Esophagus muscularis mucosa (tissue), 3 donors: ENCODE data around the gene MTRF1.

Experiments used
- POLR2A ChIP-seq: fragments of 450-650 bp; IDR thresholded peaks from one replicate; pipeline ENCODE4 v1.6.1; 2017; ENCODE audit warnings: antibody characterized with exemption, moderate library complexity, mild to moderate bottlenecking, low read depth
- POLR2AphosphoS5 ChIP-seq, 2 donors: sonication (generic); formaldehyde crosslinking; IDR thresholded peaks; one replicate each; pipeline ENCODE4 v1.6.1; 2017; ENCODE audit warnings: antibody characterized with exemption in 2 of 2
- TF ChIP-seq, protein P1 (sequence below), 3 experiments: fragments of 200-600 bp in 2 of 3; fragments of 450-650 bp in 1 of 3; sonication (generic) in 2 of 3; IDR thresholded peaks; one replicate each; pipeline ENCODE4 v1.5.1; 2017 to 2019; ENCODE audit warnings: antibody characterized with exemption in 3 of 3, mild to moderate bottlenecking in 2 of 3, moderate library complexity in 1 of 3

DNA sequence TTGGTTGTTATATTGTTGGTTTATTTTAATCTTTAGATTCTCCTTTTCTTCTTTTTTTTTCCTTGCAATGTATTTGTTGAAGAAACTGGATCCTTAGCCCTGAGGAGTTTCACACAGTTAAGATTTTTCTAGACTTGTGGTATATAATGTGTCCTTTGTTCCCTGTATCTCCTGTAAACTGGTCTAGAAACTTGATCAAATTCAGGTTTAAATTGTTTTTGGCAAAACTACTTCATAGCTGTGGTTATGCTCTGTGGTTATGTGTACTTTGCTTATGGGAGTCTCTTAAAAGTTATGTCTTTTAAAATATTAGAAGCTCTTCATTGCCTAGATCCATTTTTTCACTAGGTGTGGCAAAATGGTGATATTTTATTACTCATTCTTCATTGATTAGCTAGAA lies 3.7 kb upstream of the MTRF1 start:
- TF ChIP-seq, protein P1, sequence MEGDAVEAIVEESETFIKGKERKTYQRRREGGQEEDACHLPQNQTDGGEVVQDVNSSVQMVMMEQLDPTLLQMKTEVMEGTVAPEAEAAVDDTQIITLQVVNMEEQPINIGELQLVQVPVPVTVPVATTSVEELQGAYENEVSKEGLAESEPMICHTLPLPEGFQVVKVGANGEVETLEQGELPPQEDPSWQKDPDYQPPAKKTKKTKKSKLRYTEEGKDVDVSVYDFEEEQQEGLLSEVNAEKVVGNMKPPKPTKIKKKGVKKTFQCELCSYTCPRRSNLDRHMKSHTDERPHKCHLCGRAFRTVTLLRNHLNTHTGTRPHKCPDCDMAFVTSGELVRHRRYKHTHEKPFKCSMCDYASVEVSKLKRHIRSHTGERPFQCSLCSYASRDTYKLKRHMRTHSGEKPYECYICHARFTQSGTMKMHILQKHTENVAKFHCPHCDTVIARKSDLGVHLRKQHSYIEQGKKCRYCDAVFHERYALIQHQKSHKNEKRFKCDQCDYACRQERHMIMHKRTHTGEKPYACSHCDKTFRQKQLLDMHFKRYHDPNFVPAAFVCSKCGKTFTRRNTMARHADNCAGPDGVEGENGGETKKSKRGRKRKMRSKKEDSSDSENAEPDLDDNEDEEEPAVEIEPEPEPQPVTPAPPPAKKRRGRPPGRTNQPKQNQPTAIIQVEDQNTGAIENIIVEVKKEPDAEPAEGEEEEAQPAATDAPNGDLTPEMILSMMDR (IDR thresholded peaks at IDR 0.05) = no peak
- no peak for TF ChIP-seq POLR2AphosphoS5 (IDR thresholded peaks at IDR 0.05)
- TF ChIP-seq POLR2A = no peak
